Neural cell (in vitro differentiated cells): ENCODE results near the gene TMCO4. TPM values are rescaled to one million over a fixed set of nuclear protein-coding genes. Genes with fewer than 3 reads are reported as not detected.

Experiments
- H2AFZ ChIP-seq: fragments of 200-600, 300-800 bp; sonication (generic), shearing (Covaris generic); 2 replicates; pipeline ENCODE4 v1.6.0; 2014; ENCODE audit warnings: low read depth, mild to moderate bottlenecking, antibody characterized with exemption, low read length, moderate library complexity
- H3F3A ChIP-seq: fragments of 200-600 bp; shearing (Covaris generic); 2 replicates; pipeline ENCODE4 v1.6.1; 2016; ENCODE audit warnings: mild to moderate bottlenecking, moderate library complexity, mixed read lengths, antibody characterized with exemption, low read length; ENCODE audit not compliant: insufficient read depth, poor library complexity, severe bottlenecking
- H3K27ac ChIP-seq: fragments of 200-600, 300-800 bp; sonication (generic), shearing (Covaris generic); 2 replicates; pipeline ENCODE4 v1.5.1; 2014; ENCODE audit warnings: mild to moderate bottlenecking, low read length, moderate library complexity
- H3K27me3 ChIP-seq: fragments of 300-800, 200-600 bp; sonication (generic), shearing (Covaris generic); 2 replicates; pipeline ENCODE4 v1.6.0; 2014; ENCODE audit warnings: mild to moderate bottlenecking, low read depth, low read length, moderate library complexity; ENCODE audit not compliant: insufficient read depth
- H3K36me3 ChIP-seq: fragments of 300-800, 200-600 bp; sonication (generic), shearing (Covaris generic); 2 replicates; pipeline ENCODE4 v1.5.1; 2014; ENCODE audit warnings: mild to moderate bottlenecking, antibody characterized with exemption, low read length, moderate library complexity; ENCODE audit not compliant: insufficient read depth
- H3K4me2 ChIP-seq: fragments of 300-800, 200-600 bp; sonication (generic), shearing (Covaris generic); 2 replicates; pipeline ENCODE4 v1.6.0; 2014; ENCODE audit warnings: mild to moderate bottlenecking, low read length
- H3K4me3 ChIP-seq: fragments of 300-800, 200-600 bp; sonication (generic), shearing (Covaris generic); 2 replicates; pipeline ENCODE4 v1.5.1; 2014; ENCODE audit warnings: mild to moderate bottlenecking, low read length, moderate library complexity
- H3K79me2 ChIP-seq: fragments of 200-600 bp; shearing (Covaris generic); replicated peaks from 2 replicates; pipeline ENCODE4 v1.6.0; 2014; ENCODE audit warnings: mild to moderate bottlenecking, low read length, moderate library complexity; ENCODE audit not compliant: insufficient read depth
- H3K9ac ChIP-seq: fragments of 300-800, 200-600 bp; sonication (generic), shearing (Covaris generic); 2 replicates; pipeline ENCODE4 v1.6.1; 2016; ENCODE audit warnings: mild to moderate bottlenecking, low read length, mixed read lengths
- H3K9me2 ChIP-seq: fragments of 200-600 bp; shearing (Covaris generic); 2 replicates; pipeline ENCODE4 v1.6.1; 2016; ENCODE audit warnings: mild to moderate bottlenecking, low read length, mixed read lengths; ENCODE audit not compliant: insufficient read depth
- H3K9me3 ChIP-seq: fragments of 200-600, 300-800 bp; sonication (generic), shearing (Covaris generic); 2 replicates; pipeline ENCODE4 v1.6.1; 2016; ENCODE audit warnings: mild to moderate bottlenecking, mixed run types, low read length, moderate library complexity, mixed read lengths
- H4K20me1 ChIP-seq: fragments of 200-600 bp; shearing (Covaris generic); 2 replicates; pipeline ENCODE4 v1.6.1; 2016; ENCODE audit warnings: mild to moderate bottlenecking, mixed run types; ENCODE audit not compliant: insufficient read depth
- CTCF ChIP-seq: fragments of 450-650 bp; IDR thresholded peaks from 2 replicates; pipeline ENCODE4 v1.5.1; 2014; ENCODE audit warnings: antibody characterized with exemption, mild to moderate bottlenecking, moderate library complexity; ENCODE audit not compliant: poor library complexity, severe bottlenecking
- EP300 ChIP-seq: fragments of 450-650 bp; conservative IDR thresholded peaks from 2 replicates; pipeline ENCODE4 v1.6.1; 2014; ENCODE audit warnings: antibody characterized with exemption, mild to moderate bottlenecking, moderate library complexity; ENCODE audit not compliant: poor library complexity, severe bottlenecking
- EZH2 ChIP-seq: fragments of 200-600, 300-800 bp; shearing (Covaris generic), sonication (generic); IDR thresholded peaks from 2 replicates; pipeline ENCODE4 v1.6.1; 2014; ENCODE audit warnings: antibody characterized with exemption, low read length, borderline replicate concordance, mild to moderate bottlenecking; ENCODE audit not compliant: insufficient read depth, poor library complexity, severe bottlenecking
- MXI1 ChIP-seq: fragments of 450-650 bp; conservative IDR thresholded peaks from 2 replicates; pipeline ENCODE4 v1.6.1; 2014; ENCODE audit warnings: antibody characterized with exemption, mild to moderate bottlenecking; ENCODE audit not compliant: poor library complexity, severe bottlenecking
- POLR2AphosphoS5 ChIP-seq: IDR thresholded peaks from 2 replicates; pipeline ENCODE4 v1.6.1; 2012
- RAD21 ChIP-seq: fragments of 450-650 bp; conservative IDR thresholded peaks from 2 replicates; pipeline ENCODE4 v1.6.1; 2014; ENCODE audit warnings: antibody characterized with exemption, mild to moderate bottlenecking, moderate library complexity
- REST ChIP-seq: IDR thresholded peaks from 2 replicates; pipeline ENCODE4 v1.6.1; 2012; ENCODE audit warnings: borderline replicate concordance
- SMC3 ChIP-seq: fragments of 450-650 bp; conservative IDR thresholded peaks from 2 replicates; pipeline ENCODE4 v1.6.1; 2014; ENCODE audit warnings: antibody characterized with exemption, mild to moderate bottlenecking, moderate library complexity; ENCODE audit not compliant: poor library complexity
- TAF1 ChIP-seq: IDR thresholded peaks from 2 replicates; pipeline ENCODE4 v1.6.1; 2012; ENCODE audit warnings: low read depth
- polyA plus RNA-seq: library from polyadenylated mRNA; depleted of rRNA; stranded (reverse); fragments of >200 nt; gene quantifications from 2 replicates; pipeline ENCODE4 v1.2.3, GENCODE V29; 2014

Gene TMCO4
- polyA plus RNA-seq, 1 donor from 2014 or later: not detected

- no peak overlapping the region for H2AFZ ChIP-seq
- H3K27me3 ChIP-seq: peaks cover 11% of the 10 kb centered on the region
- no peaks in the 10 kb centered on the region for H3K9me3 ChIP-seq
- no peak overlapping the region for H3K9ac ChIP-seq
- H3K27ac ChIP-seq: no peak overlapping the region
- H3F3A ChIP-seq: no peaks in the 10 kb centered on the region
- no peak for TF ChIP-seq EP300
- no peaks in the 10 kb centered on the region for H3K79me2 ChIP-seq
- no peaks in the 10 kb centered on the region for H4K20me1 ChIP-seq
- no peak overlapping the region for H3K4me3 ChIP-seq
- no peaks in the 10 kb centered on the region for H3K9me2 ChIP-seq
- H3K4me2 ChIP-seq: no peak overlapping the region
- no peaks in the 10 kb centered on the region for H3K36me3 ChIP-seq
These were observed 120.0 kb downstream of the TMCO4 start for GRCh38 chr1:19679691-19680090.

- H3K36me3 ChIP-seq: no peaks in the 10 kb centered on the region
- H3K9ac ChIP-seq: no peak overlapping the region
- no peaks in the 10 kb centered on the region for H3K79me2 ChIP-seq
- no peak overlapping the region for H3K4me3 ChIP-seq
- H3K27ac ChIP-seq: no peak overlapping the region
- H3K27me3 ChIP-seq: peaks cover 11% of the 10 kb centered on the region
- no peak overlapping the region for H3K4me2 ChIP-seq
- H3K9me3 ChIP-seq: no peaks in the 10 kb centered on the region
- H4K20me1 ChIP-seq: no peaks in the 10 kb centered on the region
- no peak overlapping the region for H2AFZ ChIP-seq
- TF ChIP-seq TAF1: no peak
- no peak for TF ChIP-seq EZH2
- no peak for TF ChIP-seq SMC3
- TF ChIP-seq REST: no peak
- no peak for TF ChIP-seq EP300
- TF ChIP-seq POLR2AphosphoS5: no peak
- no peak for TF ChIP-seq CTCF
- no peak for TF ChIP-seq MXI1
- no peak for TF ChIP-seq RAD21
- H3F3A ChIP-seq: no peaks in the 10 kb centered on the region
- no peaks in the 10 kb centered on the region for H3K9me2 ChIP-seq
These were observed 120.7 kb downstream of the TMCO4 start for GRCh38 chr1:19678931-19679453.

- Histone ChIP-seq H3K4me3 (no peak overlapping the region), H4K20me1 (no peaks in the 10 kb centered on the region), H3K4me2 (no peak overlapping the region), H3F3A (no peaks in the 10 kb centered on the region), H3K27ac (no peak overlapping the region), H3K9me2 (no peaks in the 10 kb centered on the region), H3K79me2 (no peaks in the 10 kb centered on the region), H3K9me3 (no peaks in the 10 kb centered on the region), H2AFZ (no peak overlapping the region), H3K9ac (no peak overlapping the region), H3K36me3 (no peaks in the 10 kb centered on the region), H3K27me3 (peaks cover 11% of the 10 kb centered on the region)
- no peak for TF ChIP-seq CTCF
- no peak for TF ChIP-seq EZH2
- no peak for TF ChIP-seq POLR2AphosphoS5
- no peak for TF ChIP-seq TAF1
- no peak for TF ChIP-seq MXI1
- TF ChIP-seq EP300: no peak
- no peak for TF ChIP-seq SMC3
- TF ChIP-seq REST: no peak
These were observed 121.2 kb downstream of the TMCO4 start for GRCh38 chr1:19678493-19678892.
